OCI-LY3 (cell line): Measurements from ENCODE around the gene TM4SF20.
"Not testable (repeated sequence)": the region's sequence is repeated elsewhere in the genome, so short reads cannot be mapped to it uniquely, and the experiment has no call there.

ENCODE experiments used
- H2AFZ ChIP-seq: fragments of 200-600, 300-600 bp; shearing (Covaris generic); 2 replicates; pipeline ENCODE4 v1.6.0; 2014; ENCODE audit warnings: antibody characterized with exemption, low read depth, low read length
- H3K27ac ChIP-seq: fragments of 200-600, 300-600 bp; sonication (generic); 2 replicates; pipeline ENCODE4 v1.5.1; 2014; ENCODE audit warnings: mild to moderate bottlenecking, low read length, moderate library complexity, mixed read lengths
- H3K27me3 ChIP-seq: fragments of 200-600, 300-600 bp; sonication (generic); 2 replicates; pipeline ENCODE4 v1.6.1; 2014; ENCODE audit warnings: low read depth, low read length, mixed read lengths
- H3K36me3 ChIP-seq: fragments of 200-600, 300-600 bp; sonication (generic); replicated peaks from 2 replicates; pipeline ENCODE3; 2014; ENCODE audit warnings: low read depth, low read length, mixed read lengths
- H3K4me1 ChIP-seq: fragments of 300-600, 200-600 bp; sonication (generic); 2 replicates; pipeline ENCODE4 v1.6.1; 2014; ENCODE audit warnings: low read length, mixed read lengths
- H3K4me2 ChIP-seq: fragments of 200-600, 300-600 bp; sonication (generic); 2 replicates; pipeline ENCODE4 v1.6.1; 2014; ENCODE audit warnings: low read length, mixed read lengths
- H3K4me3 ChIP-seq: fragments of 300-600, 200-600 bp; sonication (generic); 2 replicates; pipeline ENCODE4 v1.5.1; 2014; ENCODE audit warnings: antibody characterized with exemption, mild to moderate bottlenecking, low read length, moderate library complexity
- H3K79me2 ChIP-seq: fragments of 300-600, 200-600 bp; shearing (Covaris generic); 2 replicates; pipeline ENCODE4 v1.6.1; 2014; ENCODE audit warnings: mild to moderate bottlenecking, low read length, mixed read lengths
- H3K9ac ChIP-seq: fragments of 300-600, 200-600 bp; shearing (Covaris generic); 2 replicates; pipeline ENCODE4 v1.6.0; 2014; ENCODE audit warnings: mild to moderate bottlenecking, low read length, moderate library complexity
- H3K9me3 ChIP-seq: fragments of 200-600, 300-600 bp; shearing (Covaris generic); 2 replicates; pipeline ENCODE4 v1.6.1; 2014; ENCODE audit warnings: low read length, mixed read lengths; ENCODE audit not compliant: insufficient read depth
- H4K20me1 ChIP-seq: fragments of 200-600, 300-600 bp; sonication (generic); 2 replicates; pipeline ENCODE4 v1.6.1; 2016; ENCODE audit warnings: low read length, mixed read lengths; ENCODE audit not compliant: insufficient read depth
- CTCF ChIP-seq: fragments of 200-600, 300-600 bp; sonication (generic); IDR thresholded peaks from 2 replicates; pipeline ENCODE4 v1.5.1; 2014; ENCODE audit warnings: antibody characterized with exemption, low read length, low read depth
- EZH2phosphoT487 ChIP-seq: fragments of 200-600 bp; shearing (Covaris generic); IDR thresholded peaks from 2 replicates; pipeline ENCODE4 v1.6.1; 2018; ENCODE audit warnings: antibody characterized with exemption, mixed run types, low read depth

The TM4SF20 gene

DNA sequence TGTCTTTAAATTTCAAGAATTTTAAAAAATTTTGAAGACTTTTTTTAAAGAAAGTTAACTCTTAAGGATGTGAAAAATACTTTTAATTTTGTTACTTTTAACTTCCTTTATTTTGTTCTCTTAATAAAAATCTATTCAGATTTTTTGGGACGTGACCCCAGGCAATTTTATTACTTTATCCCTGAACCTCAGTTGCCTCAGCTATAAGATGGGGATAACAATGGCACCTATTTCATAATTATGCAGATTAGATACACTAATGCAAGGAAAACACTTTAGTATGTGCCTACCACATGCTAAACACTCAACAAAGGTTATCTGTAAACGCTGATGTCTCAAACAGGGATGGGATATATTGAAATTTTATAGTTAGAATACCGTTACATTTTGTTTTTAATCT, 10.1 kb upstream of the TM4SF20 start:
- peaks cover 9% of the 10 kb centered on the region for H3K4me1 ChIP-seq
- H4K20me1 ChIP-seq = no peaks in the 10 kb centered on the region
- H2AFZ ChIP-seq = no peak overlapping the region
- H3K4me3 ChIP-seq = no peak overlapping the region
- H3K36me3 ChIP-seq = no peaks in the 10 kb centered on the region
- no peaks in the 10 kb centered on the region for H3K79me2 ChIP-seq
- no peak for TF ChIP-seq EZH2phosphoT487
- TF ChIP-seq CTCF = no peak
- H3K9me3 ChIP-seq = no peaks in the 10 kb centered on the region
- no peak overlapping the region for H3K27ac ChIP-seq
- H3K9ac ChIP-seq = no peak overlapping the region
- H3K4me2 ChIP-seq = no peak overlapping the region
- H3K27me3 ChIP-seq = no peaks in the 10 kb centered on the region

GRCh38 chr2:227388537-227389011, 9.5 kb upstream of the TM4SF20 start:
- peaks cover 9% of the 10 kb centered on the region for H3K4me1 ChIP-seq
- H3K4me2 ChIP-seq = no peak overlapping the region
- no peak overlapping the region for H3K4me3 ChIP-seq
- no peaks in the 10 kb centered on the region for H3K27me3 ChIP-seq
- H2AFZ ChIP-seq = no peak overlapping the region
- H3K36me3 ChIP-seq = no peaks in the 10 kb centered on the region
- H4K20me1 ChIP-seq = no peaks in the 10 kb centered on the region
- H3K9ac ChIP-seq = no peak overlapping the region
- H3K27ac ChIP-seq = no peak overlapping the region
- no peaks in the 10 kb centered on the region for H3K9me3 ChIP-seq
- no peaks in the 10 kb centered on the region for H3K79me2 ChIP-seq
- TF ChIP-seq CTCF (no peak), EZH2phosphoT487 (no peak)

DNA sequence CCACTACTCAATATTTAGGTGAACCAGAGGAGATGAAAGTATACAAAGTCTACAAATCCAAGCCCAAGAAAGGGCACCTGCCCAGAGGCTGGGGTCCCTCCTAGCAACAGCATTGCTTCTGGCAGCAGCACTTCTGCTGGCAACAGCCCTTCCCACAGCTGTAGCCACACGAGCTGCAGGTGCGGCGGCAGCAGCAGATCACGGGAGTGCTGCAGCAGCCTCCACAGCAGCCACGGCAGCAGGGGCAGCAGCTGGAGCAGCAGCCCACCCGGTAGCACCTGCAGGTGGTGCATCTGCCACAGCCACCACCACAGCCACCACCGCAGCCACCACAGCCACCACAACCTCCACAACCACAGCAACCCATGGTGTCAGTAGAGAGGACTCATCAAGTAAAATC, 8.5 kb upstream of the TM4SF20 start, which contains the start of gene SCYGR1:
TSS of gene SCYGR1 (minus strand) at position 367 of the 400 bp plus-strand sequence. CDS start at position 367, 0 bp downstream.
- not testable (repeated sequence) for H3K27me3 ChIP-seq, H3K4me1 ChIP-seq, H4K20me1 ChIP-seq, H3K9ac ChIP-seq, H3K79me2 ChIP-seq, H3K9me3 ChIP-seq, H3K27ac ChIP-seq, H3K4me3 ChIP-seq, H3K36me3 ChIP-seq, H3K4me2 ChIP-seq, H2AFZ ChIP-seq

DNA sequence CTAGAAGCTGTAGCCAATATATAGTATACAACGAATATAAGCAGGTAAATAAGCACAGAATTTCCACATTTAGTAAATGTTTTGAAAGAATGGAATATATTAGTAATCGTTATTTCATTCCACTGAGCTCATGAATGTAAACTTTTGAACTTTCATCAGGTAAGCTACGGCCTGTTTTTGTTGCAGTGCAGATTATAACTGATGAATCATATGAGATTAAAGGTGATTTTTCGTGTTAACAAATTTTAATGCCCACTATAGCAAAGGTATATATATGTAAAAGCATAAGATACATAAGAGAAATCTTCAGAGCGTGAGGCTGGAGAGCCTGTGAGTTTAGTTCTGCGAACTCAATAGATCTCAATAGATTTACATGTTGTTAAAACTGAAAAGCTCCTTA, 7.5 kb upstream of the TM4SF20 start:
- H3K36me3 ChIP-seq = no peaks in the 10 kb centered on the region
- H3K27ac ChIP-seq = no peak overlapping the region
- H4K20me1 ChIP-seq = no peaks in the 10 kb centered on the region
- no peaks in the 10 kb centered on the region for H3K9me3 ChIP-seq
- H3K4me3 ChIP-seq = no peak overlapping the region
- no peak overlapping the region for H3K4me2 ChIP-seq
- no peak overlapping the region for H2AFZ ChIP-seq
- no peak overlapping the region for H3K9ac ChIP-seq
- H3K79me2 ChIP-seq = no peaks in the 10 kb centered on the region
- peaks cover 9% of the 10 kb centered on the region for H3K4me1 ChIP-seq
- H3K27me3 ChIP-seq = no peaks in the 10 kb centered on the region
- TF ChIP-seq EZH2phosphoT487 = no peak
- no peak for TF ChIP-seq CTCF

DNA sequence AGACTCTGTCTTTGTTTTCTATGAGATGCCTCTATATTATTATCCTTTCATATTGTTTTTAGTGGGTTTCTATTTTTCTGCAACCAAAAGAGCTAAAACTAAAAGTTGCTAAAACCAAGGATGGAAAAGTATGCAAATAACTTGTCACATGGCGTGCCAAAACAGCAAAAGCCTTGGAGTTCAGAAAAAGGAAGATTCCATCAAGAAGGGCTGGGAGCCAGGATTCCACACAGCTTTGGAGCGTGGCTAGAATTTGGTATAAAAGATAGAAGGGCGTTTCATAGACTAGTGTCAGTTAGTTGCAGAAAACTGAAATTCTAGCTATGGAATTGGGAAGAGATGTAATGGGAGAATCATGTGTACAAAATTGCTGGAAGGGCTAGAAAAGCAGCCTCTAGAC, 4.6 kb upstream of the TM4SF20 start:
- TF ChIP-seq CTCF (no peak), EZH2phosphoT487 (no peak)
- no peak overlapping the region for H3K4me2 ChIP-seq
- no peak overlapping the region for H2AFZ ChIP-seq
- no peaks in the 10 kb centered on the region for H3K79me2 ChIP-seq
- no peak overlapping the region for H3K27ac ChIP-seq
- no peak overlapping the region for H3K4me3 ChIP-seq
- peaks cover 9% of the 10 kb centered on the region for H3K4me1 ChIP-seq
- H3K9ac ChIP-seq = no peak overlapping the region
- no peaks in the 10 kb centered on the region for H4K20me1 ChIP-seq
- no peaks in the 10 kb centered on the region for H3K9me3 ChIP-seq
- no peaks in the 10 kb centered on the region for H3K27me3 ChIP-seq
- H3K36me3 ChIP-seq = no peaks in the 10 kb centered on the region

GRCh38 chr2:227382241-227382835, 3.2 kb upstream of the TM4SF20 start:
- not testable (repeated sequence) for H3K4me2 ChIP-seq, H4K20me1 ChIP-seq, H3K4me1 ChIP-seq, H3K27ac ChIP-seq, H2AFZ ChIP-seq, H3K36me3 ChIP-seq, H3K4me3 ChIP-seq, H3K9me3 ChIP-seq, H3K79me2 ChIP-seq, H3K9ac ChIP-seq, H3K27me3 ChIP-seq
